ENCODE measurements around the gene IGSF21. TPM values are rescaled to one million over a fixed set of nuclear protein-coding genes. Genes with fewer than 3 reads are reported as not detected.

Gene IGSF21
- total RNA-seq, 1 donor from 2014 or later = 2.4 TPM

- Histone ChIP-seq H3K36me3 (no peaks in the 10 kb centered on the region), H3K9me3 (no peaks in the 10 kb centered on the region), H3K4me1 (no peaks in the 10 kb centered on the region), H3K27me3 (no peaks in the 10 kb centered on the region), H3K4me3 (no peak overlapping the region), H3K27ac (no peak overlapping the region)
- intact Hi-C loops (cut with DNase I) = no loop called here
- DNase-seq (ENCODE audit: low spot score in 2 of 2) = no peak
- no peak for TF ChIP-seq CTCF (IDR thresholded peaks at IDR 0.05)
Measured at GRCh38 chr1:18198260-18198659, 90.7 kb downstream of the IGSF21 start.

- intact Hi-C loops (cut with DNase I) = no loop called here
- no peaks in the 10 kb centered on the region for H3K9me3 ChIP-seq
- H3K36me3 ChIP-seq = no peaks in the 10 kb centered on the region
Measured at GRCh38 chr1:18199462-18199861, 91.9 kb downstream of the IGSF21 start.

GRCh38 chr1:18200136-18200717, 92.6 kb downstream of the IGSF21 start:
- no peak for DNase-seq (ENCODE audit: low spot score in 2 of 2)
- H3K27me3 ChIP-seq = no peaks in the 10 kb centered on the region
- H3K9me3 ChIP-seq = no peaks in the 10 kb centered on the region
- TF ChIP-seq CTCF (IDR thresholded peaks at IDR 0.05) = no peak
- H3K4me3 ChIP-seq = no peak overlapping the region
- H3K4me1 ChIP-seq = no peaks in the 10 kb centered on the region
- intact Hi-C loops (cut with DNase I) = no loop called here
- H3K36me3 ChIP-seq = no peaks in the 10 kb centered on the region
- H3K27ac ChIP-seq = no peak overlapping the region

More at GRCh38 chr1:18199462-18199861, 91.9 kb downstream of the IGSF21 start:
- H3K27ac ChIP-seq = no peak overlapping the region
- no peaks in the 10 kb centered on the region for H3K4me1 ChIP-seq
- no peaks in the 10 kb centered on the region for H3K27me3 ChIP-seq
- no peak overlapping the region for H3K4me3 ChIP-seq
- no peak for TF ChIP-seq CTCF (IDR thresholded peaks at IDR 0.05)
- no peak for DNase-seq (ENCODE audit: low spot score in 2 of 2)

- TF ChIP-seq CTCF (IDR thresholded peaks at IDR 0.05) = no peak
- Histone ChIP-seq H3K27ac (no peak overlapping the region), H3K4me3 (no peak overlapping the region), H3K4me1 (no peaks in the 10 kb centered on the region), H3K9me3 (no peaks in the 10 kb centered on the region), H3K27me3 (no peaks in the 10 kb centered on the region), H3K36me3 (no peaks in the 10 kb centered on the region)
- no peak for DNase-seq (ENCODE audit: low spot score in 2 of 2)
- intact Hi-C loops (cut with DNase I) = no loop called here
Measured at GRCh38 chr1:18200918-18201317, 93.3 kb downstream of the IGSF21 start.

DNA sequence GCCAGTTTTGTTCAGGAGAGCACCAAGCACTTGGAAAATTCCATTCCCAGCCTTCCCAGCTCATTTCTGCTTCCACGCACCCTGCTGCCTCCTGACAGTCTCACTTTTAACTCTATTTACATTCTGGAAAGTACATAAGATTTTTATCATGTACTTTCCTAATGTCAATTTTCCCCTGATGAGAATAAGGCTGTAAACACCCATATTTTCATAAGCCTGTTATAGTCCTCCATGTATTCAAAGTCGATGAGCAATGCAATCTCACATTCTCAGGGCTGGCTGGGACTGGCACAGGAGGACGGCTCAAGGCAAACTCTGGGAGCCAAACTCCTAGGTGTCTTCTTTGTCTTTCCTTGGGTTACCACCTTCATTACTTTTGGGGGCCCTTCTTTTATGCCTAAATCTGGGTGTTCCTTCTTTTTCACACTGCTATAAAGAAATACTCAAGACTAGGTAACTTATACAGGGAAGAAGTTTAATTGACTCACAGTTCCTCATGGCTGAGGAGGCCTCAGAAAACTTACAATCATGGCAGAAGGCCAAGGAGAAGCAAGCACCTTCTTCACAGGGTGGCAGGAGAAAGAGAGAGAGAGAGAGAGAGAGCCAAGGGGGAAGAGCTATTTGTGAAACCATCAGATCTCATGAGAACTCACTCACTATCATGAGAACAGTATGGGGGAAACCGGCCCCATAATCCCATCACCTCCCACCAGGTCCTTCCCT, 94.6 kb downstream of the IGSF21 start:
- Histone ChIP-seq H3K4me3 (no peak overlapping the region), H3K27me3 (no peaks in the 10 kb centered on the region), H3K27ac (no peak overlapping the region), H3K4me1 (no peaks in the 10 kb centered on the region), H3K36me3 (no peaks in the 10 kb centered on the region), H3K9me3 (peaks cover 0 to 4% of the 10 kb centered on the region in 2 donors)
- DNase-seq (ENCODE audit: low spot score in 2 of 2) = no peak
- no peak for TF ChIP-seq CTCF (IDR thresholded peaks at IDR 0.05)
- intact Hi-C loops (cut with DNase I) = no loop called here
